H1 (cell line): Measurements from ENCODE around the gene FRAT2. TPM values are rescaled to one million over a fixed set of nuclear protein-coding genes. Genes with fewer than 3 reads are reported as not detected.

ENCODE experiments used
- CTCF ChIA-PET: fragments of 300-600 bp; sonication (Branson Sonifier 250); formaldehyde crosslinking; loops from one replicate; lab custom pipeline; 2021; ENCODE audit not compliant: partially characterized antibody; lab: Charles Lee
- POLR2A ChIA-PET: fragments of 300-600 bp; sonication (Branson Sonifier 250); formaldehyde crosslinking; loops from one replicate; lab custom pipeline; 2021; ENCODE audit warnings: inconsistent platforms; ENCODE audit not compliant: partially characterized antibody; lab: Charles Lee
- DNase-seq, 2 experiments: peaks; one replicate each; pipeline versions ENCODE4 v3.0.0 to v3.0.0-alpha.2; 2010 to 2022; ENCODE audit warnings: low spot score in 2 of 2, low read depth in 1 of 2, mixed read lengths in 1 of 2
- FAIRE-seq: peaks from 2 replicates; lab custom pipeline; 2011; peaks lifted over from hg19 to GRCh38; lab: Jason Lieb, UNC
- H2AFZ ChIP-seq: 2 replicates; pipeline ENCODE4 v1.8.1; 2012; ENCODE audit warnings: low read length, inconsistent platforms
- H2AK5ac ChIP-seq: 2 replicates; pipeline ENCODE4 v1.6.1; 2013; ENCODE audit warnings: low read depth, low read length
- H2BK120ac ChIP-seq: replicated peaks from 2 replicates; pipeline ENCODE3; 2013; ENCODE audit warnings: low read depth, low read length, inconsistent platforms
- H2BK12ac ChIP-seq: 2 replicates; pipeline ENCODE4 v1.6.1; 2013; ENCODE audit warnings: low read depth, low read length
- H2BK15ac ChIP-seq: 2 replicates; pipeline ENCODE4 v1.6.1; 2013; ENCODE audit warnings: low read length
- H2BK20ac ChIP-seq: 2 replicates; pipeline ENCODE4 v1.6.1; 2013; ENCODE audit warnings: low read length
- H2BK5ac ChIP-seq: 2 replicates; pipeline ENCODE4 v1.6.1; 2013; ENCODE audit warnings: low read depth, low read length
- H3K14ac ChIP-seq: 2 replicates; pipeline ENCODE4 v1.6.1; 2013; ENCODE audit warnings: inconsistent platforms; ENCODE audit not compliant: insufficient read length
- H3K18ac ChIP-seq: 2 replicates; pipeline ENCODE4 v1.6.1; 2013; ENCODE audit warnings: low read length; ENCODE audit errors: extremely low read depth
- H3K23ac ChIP-seq: 2 replicates; pipeline ENCODE4 v1.6.1; 2013; ENCODE audit warnings: inconsistent platforms; ENCODE audit not compliant: insufficient read length
- H3K23me2 ChIP-seq: 2 replicates; pipeline ENCODE4 v1.6.1; 2013; ENCODE audit warnings: low read depth, low read length
- H3K27ac ChIP-seq: 2 replicates; pipeline ENCODE4 v1.6.1; 2011; ENCODE audit warnings: low read depth, low read length, inconsistent platforms
- H3K27me3 ChIP-seq, 4 experiments: replicated peaks in 1 of 4; 1 replicate in 1 of 4; 2 replicates in 3 of 4; pipeline versions ENCODE4 v1.6.1 to v1.8.1; 2011 to 2013; ENCODE audit warnings: low read length in 3 of 4, mild to moderate bottlenecking in 3 of 4, inconsistent platforms in 2 of 4, mixed read lengths in 2 of 4, moderate library complexity in 1 of 4; ENCODE audit not compliant: control insufficient read depth in 3 of 4, insufficient read depth in 3 of 4; ENCODE audit errors: extremely low read depth in 1 of 4
- H3K36me3 ChIP-seq, 4 experiments: 2 replicates each; pipeline versions ENCODE4 v1.6.1 to v1.8.1; 2011 to 2013; ENCODE audit warnings: mild to moderate bottlenecking in 4 of 4, low read length in 3 of 4, moderate library complexity in 2 of 4, control low read depth in 1 of 4, inconsistent platforms in 1 of 4; ENCODE audit not compliant: insufficient read depth in 4 of 4, control insufficient read depth in 2 of 4
- H3K4ac ChIP-seq: replicated peaks from 2 replicates; pipeline ENCODE3; 2013; ENCODE audit warnings: low read length, low read depth, mixed read lengths, inconsistent platforms; ENCODE audit not compliant: insufficient read length
- H3K4me1 ChIP-seq, 4 experiments: replicated peaks in 1 of 4; 1 replicate in 1 of 4; 2 replicates in 3 of 4; pipeline versions ENCODE4 v1.6.1 to v1.8.1; 2011 to 2013; ENCODE audit warnings: low read length in 3 of 4, inconsistent platforms in 2 of 4, mixed read lengths in 1 of 4; ENCODE audit not compliant: insufficient read depth in 4 of 4, control insufficient read depth in 3 of 4
- H3K4me2 ChIP-seq, 2 experiments: 2 replicates each; pipeline versions ENCODE4 v1.6.1 to v1.8.1; 2011 to 2013; ENCODE audit warnings: low read depth in 2 of 2, low read length in 2 of 2, control low read depth in 1 of 2, inconsistent platforms in 1 of 2, mild to moderate bottlenecking in 1 of 2; ENCODE audit not compliant: insufficient read depth in 1 of 2
- H3K4me3 ChIP-seq, 4 experiments: fragments of 200-600, 300-600 bp in 1 of 4; sonication (generic), shearing (Covaris generic), sonication (Bioruptor Twin) in 1 of 4; 2 replicates each; pipeline versions ENCODE4 v1.5.1 to v1.8.1; 2011 to 2016; ENCODE audit warnings: low read length in 4 of 4, low read depth in 3 of 4, control low read depth in 2 of 4, inconsistent platforms in 2 of 4, mild to moderate bottlenecking in 2 of 4, mixed read lengths in 1 of 4, moderate library complexity in 1 of 4; ENCODE audit not compliant: insufficient read depth in 2 of 4; ENCODE audit errors: extremely low read depth in 1 of 4
- H3K56ac ChIP-seq: replicated peaks from 2 replicates; pipeline ENCODE3; 2013; ENCODE audit warnings: low read depth, mild to moderate bottlenecking, mixed read lengths, low read length, inconsistent platforms; ENCODE audit not compliant: insufficient read length
- H3K79me1 ChIP-seq: 2 replicates; pipeline ENCODE4 v1.6.1; 2013; ENCODE audit warnings: low read depth, low read length, control low read depth
- H3K79me2 ChIP-seq, 2 experiments: 2 replicates each; pipeline versions ENCODE4 v1.6.1 to v1.8.1; 2012 to 2013; ENCODE audit warnings: low read length in 2 of 2, mild to moderate bottlenecking in 2 of 2, inconsistent platforms in 1 of 2; ENCODE audit not compliant: insufficient read depth in 2 of 2, control insufficient read depth in 1 of 2
- H3K9ac ChIP-seq, 4 experiments: replicated peaks in 1 of 4; 1 replicate in 1 of 4; 2 replicates in 3 of 4; pipeline versions ENCODE4 v1.6.1 to v1.8.1; 2011 to 2013; ENCODE audit warnings: low read depth in 3 of 4, low read length in 3 of 4, control low read depth in 2 of 4, mild to moderate bottlenecking in 2 of 4, moderate library complexity in 2 of 4, inconsistent platforms in 1 of 4; ENCODE audit errors: extremely low read depth in 1 of 4
- H3K9me3 ChIP-seq, 2 experiments: 2 replicates each; pipeline versions ENCODE4 v1.6.1 to v1.8.1; 2012 to 2013; ENCODE audit warnings: mild to moderate bottlenecking in 2 of 2, moderate library complexity in 2 of 2, control low read depth in 1 of 2, inconsistent platforms in 1 of 2, low read depth in 1 of 2, low read length in 1 of 2, mixed read lengths in 1 of 2; ENCODE audit not compliant: insufficient read depth in 2 of 2
- H4K20me1 ChIP-seq, 2 experiments: replicated peaks in 1 of 2; 2 replicates each; pipeline versions ENCODE3 to v1.8.1; 2011 to 2013; ENCODE audit warnings: inconsistent platforms in 2 of 2, low read length in 2 of 2, mild to moderate bottlenecking in 1 of 2; ENCODE audit not compliant: insufficient read depth in 2 of 2, control insufficient read depth in 1 of 2
- H4K5ac ChIP-seq: 2 replicates; pipeline ENCODE4 v1.6.1; 2013; ENCODE audit warnings: low read length, low read depth, mixed read lengths, inconsistent platforms; ENCODE audit not compliant: insufficient read length
- H4K8ac ChIP-seq: 2 replicates; pipeline ENCODE4 v1.8.0; 2013; ENCODE audit warnings: mild to moderate bottlenecking, moderate library complexity, low read length, inconsistent platforms; ENCODE audit not compliant: insufficient read depth; ENCODE audit errors: extremely low read depth
- H4K91ac ChIP-seq: replicated peaks from 2 replicates; pipeline ENCODE3; 2013; ENCODE audit warnings: low read length, mixed read lengths, inconsistent platforms; ENCODE audit not compliant: insufficient read length
- ATF3 ChIP-seq: IDR thresholded peaks from 2 replicates; pipeline ENCODE4 v1.6.1; 2011; ENCODE audit warnings: low read depth, mild to moderate bottlenecking, low read length; ENCODE audit not compliant: insufficient read depth
- CREB1 ChIP-seq: IDR thresholded peaks from 2 replicates; pipeline ENCODE4 v1.6.1; 2012; ENCODE audit warnings: inconsistent platforms
- KDM4A ChIP-seq: IDR thresholded peaks from one replicate; pipeline ENCODE4 v1.7.1; 2012; ENCODE audit warnings: low read depth, mild to moderate bottlenecking, moderate library complexity, low read length, inconsistent platforms; ENCODE audit not compliant: severe bottlenecking
- POLR2A ChIP-seq, 2 experiments: IDR thresholded peaks; 1 replicate in 1 of 2; 2 replicates in 1 of 2; pipeline ENCODE4 v1.6.1; 2011; ENCODE audit warnings: low read depth in 2 of 2, low read length in 2 of 2, mild to moderate bottlenecking in 2 of 2; ENCODE audit errors: control extremely low read depth in 1 of 2
- YY1 ChIP-seq: IDR thresholded peaks from 2 replicates; pipeline ENCODE4 v1.6.1; 2011; ENCODE audit warnings: low read depth, mild to moderate bottlenecking, low read length
- WGBS, 2 experiments: shearing (Covaris generic) in 1 of 2; methylation state at CpG; one replicate each; pipeline versions ENCODE4 v1.1.6 to v1.1.7; 2013 to 2015; ENCODE audit warnings: low lambda C conversion rate in 2 of 2, mixed read lengths in 2 of 2, inconsistent platforms in 1 of 2, low coverage in 1 of 2, missing lambda C conversion rate in 1 of 2; ENCODE audit not compliant: insufficient replicate concordance in 2 of 2, insufficient coverage in 1 of 2, insufficient read length in 1 of 2; ENCODE audit errors: extremely low coverage in 1 of 2, missing lambda C conversion rate in 1 of 2; 5-methylcytosine and 5-hydroxymethylcytosine counted together
- polyA plus RNA-seq, 7 experiments: library from polyadenylated mRNA; depleted of rRNA in 3 of 7; stranded (reverse) in 5 of 7; unstranded in 2 of 7; fragments of >200 nt in 5 of 7; fragments of 200-250 nt in 2 of 7; gene quantifications; 1 replicate in 5 of 7; 2 replicates in 1 of 7; 4 replicates in 1 of 7; pipeline versions ENCODE4 v1.2.1 to v1.2.3, GENCODE V29; 2011 to 2013; ENCODE audit warnings: missing spikeins in 2 of 7, mixed read lengths in 2 of 7
- total RNA-seq: library from RNA; stranded (reverse); fragmentation: NEBNext Ultra II Directional; extraction: Animal tissue kit (Norgen Biotek cat#: 25700); gene quantifications from 2 replicates; pipeline ENCODE4 v1.2.1, GENCODE V29; 2021

The FRAT2 gene
- total and polyA plus RNA-seq, 2 of the 8 experiments (the other 6 are each of a cell fraction or from before 2014, with no cell fraction given) = 47.4 to 83.0 TPM

- FAIRE-seq = no peak
- Histone ChIP-seq H3K23ac (no peak overlapping the region), H2BK20ac (no peak overlapping the region), H3K9me3 (no peaks in the 10 kb centered on the region), H2BK12ac (no peak overlapping the region), H3K9ac (no peak overlapping the region), H3K4me1 (peaks cover 0 to 8% (median under 1%) of the 10 kb centered on the region in 4 experiments; a peak in 1 of 7 replicates), H3K79me2 (no peaks in the 10 kb centered on the region), H3K27ac (no peak overlapping the region), H2BK5ac (no peak overlapping the region), H4K20me1 (peaks cover 0 to 3% of the 10 kb centered on the region in 2 experiments), H2AK5ac (no peak overlapping the region), H3K27me3 (no peaks in the 10 kb centered on the region), H4K5ac (no peak overlapping the region), H3K4me3 (no peak overlapping the region), H3K79me1 (no peaks in the 10 kb centered on the region), H3K36me3 (no peaks in the 10 kb centered on the region), H3K18ac (no peak overlapping the region), H2BK15ac (no peak overlapping the region), H4K8ac (no peak overlapping the region), H3K23me2 (no peaks in the 10 kb centered on the region), H3K4me2 (no peak overlapping the region), H3K4ac (no peak overlapping the region), H2AFZ (no peak overlapping the region), H4K91ac (no peak overlapping the region), H3K14ac (no peak overlapping the region), H3K56ac (no peak overlapping the region), H2BK120ac (no peak overlapping the region)
- no peak for DNase-seq
- ChIA-PET POLR2A (interaction anchor here (1.4 to 4.3 kb wide), 2 partner anchors 10 to 14 kb away, joined by 3 to 19 read pairs; partner anchors contain the start of gene FRAT2), CTCF (interaction anchor here (1.7 to 2.7 kb wide), 4 partner anchors 8 to 275 kb away, joined by 3 to 12 read pairs (median 6); no protein-coding TSS in a partner anchor)
- WGBS, 2 experiments = 91% methylated on average over 4 of the region's 4 CpGs; no CpG with 5 or more reads in 1 of the 2 experiments
- TF ChIP-seq CREB1 = no peak
- no peak for TF ChIP-seq YY1
- TF ChIP-seq ATF3 = no peak
- TF ChIP-seq KDM4A = no peak
- TF ChIP-seq POLR2A (IDR thresholded peaks at IDR 0.05; ENCODE audit: control extremely low read depth in 1 of 2, low read depth in 2 of 2, low read length in 2 of 2) = no peak
Measured at GRCh38 chr10:97347317-97347716, 12.8 kb upstream of the FRAT2 start.
